ENCODE data around the gene RCE1. TPM values are rescaled to one million over a fixed set of nuclear protein-coding genes. Genes with fewer than 3 reads are reported as not detected.

Gene RCE1
- total RNA-seq, 4 donors from 2014 or later, result 6.6 to 11.8 (median 8.3) TPM

DNA sequence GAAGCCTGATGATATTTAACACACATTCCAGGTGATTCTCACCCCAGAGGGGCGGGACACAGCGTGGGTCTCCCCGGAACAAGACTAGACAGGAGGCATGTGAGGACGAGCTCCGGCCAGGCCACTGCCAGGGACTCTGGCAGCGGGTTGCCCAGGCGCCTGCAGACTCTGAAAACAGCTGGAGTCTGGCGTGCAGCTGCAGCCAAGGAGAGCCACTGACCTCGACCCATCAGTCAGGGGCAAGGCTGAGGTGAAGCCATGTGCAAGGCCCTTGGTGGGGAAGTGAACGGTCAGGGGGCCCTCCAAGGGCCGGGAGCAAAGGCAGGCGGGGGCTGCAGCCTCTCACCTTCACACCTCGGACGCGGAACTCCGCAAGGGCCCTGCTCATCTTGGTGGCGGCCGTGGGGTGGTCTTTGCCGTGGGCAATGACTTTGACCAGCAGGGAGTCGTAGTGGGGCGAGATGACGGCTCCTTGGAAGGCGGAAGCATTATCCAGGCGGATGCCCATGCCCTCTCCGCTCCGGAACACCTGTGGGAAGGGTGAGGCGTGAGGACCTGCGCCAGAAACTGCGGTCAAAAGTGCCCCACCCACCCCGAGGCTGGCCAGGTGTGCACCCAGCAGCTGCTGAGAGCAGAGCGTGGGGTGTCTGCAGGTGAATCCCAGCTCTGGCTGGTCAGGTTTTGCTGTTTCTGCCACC lies 20.3 kb downstream of the RCE1 start:
- in situ Hi-C loops (cut with MboI; ENCODE audit: low sequenced_read_pairs in 4 of 4), result no loop called here
- intact Hi-C loops (cut with DNase I; ENCODE audit: low total_unique reads), result no loop called here
- H3K36me3 ChIP-seq, result no peaks in the 10 kb centered on the region
- no peaks in the 10 kb centered on the region for H3K4me1 ChIP-seq
- DNase-seq, result no peak
- no peaks in the 10 kb centered on the region for H3K9me3 ChIP-seq
- no peak for ATAC-seq
- TF ChIP-seq, protein P1, sequence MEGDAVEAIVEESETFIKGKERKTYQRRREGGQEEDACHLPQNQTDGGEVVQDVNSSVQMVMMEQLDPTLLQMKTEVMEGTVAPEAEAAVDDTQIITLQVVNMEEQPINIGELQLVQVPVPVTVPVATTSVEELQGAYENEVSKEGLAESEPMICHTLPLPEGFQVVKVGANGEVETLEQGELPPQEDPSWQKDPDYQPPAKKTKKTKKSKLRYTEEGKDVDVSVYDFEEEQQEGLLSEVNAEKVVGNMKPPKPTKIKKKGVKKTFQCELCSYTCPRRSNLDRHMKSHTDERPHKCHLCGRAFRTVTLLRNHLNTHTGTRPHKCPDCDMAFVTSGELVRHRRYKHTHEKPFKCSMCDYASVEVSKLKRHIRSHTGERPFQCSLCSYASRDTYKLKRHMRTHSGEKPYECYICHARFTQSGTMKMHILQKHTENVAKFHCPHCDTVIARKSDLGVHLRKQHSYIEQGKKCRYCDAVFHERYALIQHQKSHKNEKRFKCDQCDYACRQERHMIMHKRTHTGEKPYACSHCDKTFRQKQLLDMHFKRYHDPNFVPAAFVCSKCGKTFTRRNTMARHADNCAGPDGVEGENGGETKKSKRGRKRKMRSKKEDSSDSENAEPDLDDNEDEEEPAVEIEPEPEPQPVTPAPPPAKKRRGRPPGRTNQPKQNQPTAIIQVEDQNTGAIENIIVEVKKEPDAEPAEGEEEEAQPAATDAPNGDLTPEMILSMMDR (IDR thresholded peaks at IDR 0.05 in 4 of 5, conservative IDR thresholded peaks at IDR 0.05 in 1 of 5), result no peak
- TF ChIP-seq POLR2A (IDR thresholded peaks at IDR 0.05), result no peak
- no peaks in the 10 kb centered on the region for H3K27me3 ChIP-seq
- no peak overlapping the region for H3K27ac ChIP-seq
- no peak overlapping the region for H3K4me3 ChIP-seq

DNA sequence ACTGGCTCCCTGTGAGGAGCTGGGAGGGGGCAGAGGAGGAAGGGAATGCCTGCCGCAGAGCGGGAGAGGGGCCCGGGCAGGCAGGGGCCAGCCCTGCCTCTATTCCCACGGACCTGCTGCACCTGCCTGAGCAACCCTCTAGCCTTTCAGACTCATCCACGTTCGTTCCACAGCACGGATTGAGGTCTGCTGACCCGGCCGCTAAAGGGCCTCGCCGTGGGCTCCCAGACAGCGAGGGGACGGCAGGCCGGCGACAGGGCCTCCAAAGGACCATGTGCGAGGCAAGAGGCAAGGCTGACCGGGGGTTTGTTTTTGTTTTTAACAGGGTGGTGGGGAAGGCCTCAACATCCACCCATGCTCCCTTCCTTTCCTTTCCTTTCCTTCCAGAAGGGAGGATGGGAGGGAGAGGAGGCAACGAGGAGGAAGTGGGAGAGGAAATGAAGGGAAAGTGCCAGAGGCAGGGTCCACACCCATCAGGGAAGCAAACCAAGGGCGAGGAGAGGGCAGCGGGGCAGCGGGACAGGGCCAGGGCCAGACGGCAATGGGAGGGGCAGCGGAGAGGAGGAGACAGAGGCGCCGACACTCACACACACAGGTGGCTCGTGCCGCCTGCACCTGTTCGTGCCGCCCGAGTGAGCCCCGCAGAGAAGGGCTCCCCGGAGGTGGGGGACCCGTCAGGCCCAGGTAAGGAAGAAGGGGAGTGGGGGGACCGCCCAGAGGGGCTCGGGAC lies 21.1 kb downstream of the RCE1 start:
- no peak for ATAC-seq
- no peaks in the 10 kb centered on the region for H3K9me3 ChIP-seq
- intact Hi-C loops (cut with DNase I; ENCODE audit: low total_unique reads), result no loop called here
- H3K36me3 ChIP-seq, result no peaks in the 10 kb centered on the region
- in situ Hi-C loops (cut with MboI; ENCODE audit: low sequenced_read_pairs in 4 of 4), result no loop called here
- H3K4me1 ChIP-seq, result no peaks in the 10 kb centered on the region
- H3K4me3 ChIP-seq, result no peak overlapping the region
- H3K27me3 ChIP-seq, result no peaks in the 10 kb centered on the region
- H3K27ac ChIP-seq, result no peak overlapping the region
- DNase-seq, result no peak
- no peak for TF ChIP-seq POLR2A (IDR thresholded peaks at IDR 0.05)
- TF ChIP-seq, protein P1 (IDR thresholded peaks at IDR 0.05 in 4 of 5, conservative IDR thresholded peaks at IDR 0.05 in 1 of 5), result no peak

DNA sequence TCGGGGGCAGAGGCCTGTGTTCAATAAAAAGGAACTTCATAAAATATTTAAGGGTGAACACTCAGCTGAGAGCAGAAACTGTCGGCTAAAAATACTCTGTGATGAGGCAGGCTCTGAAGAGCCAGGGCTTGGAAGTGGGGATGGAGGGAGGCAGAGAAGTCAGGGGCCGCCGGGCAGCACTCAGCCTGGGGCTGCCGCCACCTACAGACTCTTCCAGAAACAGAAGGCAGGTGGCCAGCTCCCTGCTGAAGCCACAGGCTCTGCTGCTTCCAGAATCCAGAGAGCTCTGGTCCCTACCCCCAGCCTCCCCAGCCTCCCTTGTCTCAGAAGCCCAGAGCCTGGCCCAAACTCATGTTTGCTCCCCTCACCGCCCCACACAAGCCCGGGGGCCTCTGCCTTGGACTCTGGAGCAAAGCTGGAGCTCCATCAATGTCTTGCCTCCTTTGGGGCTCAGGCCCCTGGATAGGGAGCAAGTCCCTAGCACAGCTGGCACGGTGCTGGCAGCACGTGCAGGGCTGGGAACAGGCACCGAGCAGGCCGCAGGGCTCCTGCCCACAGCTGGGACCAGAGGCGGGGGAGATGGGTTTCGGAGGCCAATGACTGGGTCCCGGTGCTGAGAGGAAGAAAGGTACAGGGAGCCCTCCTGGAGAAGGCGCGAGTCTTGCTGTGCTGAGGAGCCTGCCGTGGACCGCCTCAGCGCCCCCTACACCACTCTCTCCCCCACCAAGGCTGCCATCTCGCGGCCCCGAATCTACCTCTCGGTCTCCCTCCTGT lies 21.9 kb downstream of the RCE1 start:
- no peak overlapping the region for H3K27ac ChIP-seq
- no peak overlapping the region for H3K4me3 ChIP-seq
- peaks cover 0 to 1% of the 10 kb centered on the region in 2 donors for H3K36me3 ChIP-seq
- intact Hi-C loops (cut with DNase I; ENCODE audit: low total_unique reads), result no loop called here
- H3K4me1 ChIP-seq, result no peaks in the 10 kb centered on the region
- in situ Hi-C loops (cut with MboI; ENCODE audit: low sequenced_read_pairs in 4 of 4), result no loop called here
- DNase-seq (no peak), ATAC-seq (no peak)
- no peak for TF ChIP-seq POLR2A (IDR thresholded peaks at IDR 0.05)
- TF ChIP-seq, protein P1 (IDR thresholded peaks at IDR 0.05 in 4 of 5, conservative IDR thresholded peaks at IDR 0.05 in 1 of 5), result no peak
- no peaks in the 10 kb centered on the region for H3K9me3 ChIP-seq
- H3K27me3 ChIP-seq, result no peaks in the 10 kb centered on the region

DNA sequence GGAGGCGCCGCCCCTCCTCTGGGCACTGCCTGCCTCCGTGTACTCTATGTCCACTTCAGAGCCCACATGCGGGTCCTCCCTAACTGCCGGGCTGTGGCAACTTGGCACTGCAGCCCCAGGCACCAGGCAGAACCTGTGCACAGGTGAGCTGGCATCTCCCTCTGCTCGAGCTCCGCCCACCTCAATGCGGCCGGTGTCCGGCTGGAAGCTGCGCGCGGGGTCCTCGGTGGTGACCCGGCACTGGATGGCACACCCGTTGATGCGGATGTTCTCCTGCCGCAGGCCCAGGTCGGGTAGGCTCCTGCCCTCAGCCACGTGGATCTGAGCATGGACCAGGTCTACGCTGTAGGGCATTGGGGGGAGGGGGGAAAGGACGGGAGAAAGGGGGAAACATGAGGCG lies 22.8 kb downstream of the RCE1 start:
- no peak for TF ChIP-seq POLR2A (IDR thresholded peaks at IDR 0.05)
- TF ChIP-seq, protein P1 (IDR thresholded peaks at IDR 0.05 in 4 of 5, conservative IDR thresholded peaks at IDR 0.05 in 1 of 5), result no peak
- H3K27ac ChIP-seq, result no peak overlapping the region
- in situ Hi-C loops (cut with MboI; ENCODE audit: low sequenced_read_pairs in 4 of 4), result no loop called here
- H3K4me3 ChIP-seq, result no peak overlapping the region
- no peaks in the 10 kb centered on the region for H3K9me3 ChIP-seq
- H3K4me1 ChIP-seq, result no peaks in the 10 kb centered on the region
- peaks cover 0 to 9% of the 10 kb centered on the region in 2 donors for H3K36me3 ChIP-seq
- H3K27me3 ChIP-seq, result no peaks in the 10 kb centered on the region
- DNase-seq, result no peak
- ATAC-seq, result no peak
- intact Hi-C loops (cut with DNase I; ENCODE audit: low total_unique reads), result no loop called here
